Anterior cingulate cortex (tissue), 58 donors: ENCODE results near the gene PLA2G2C.
A peak's percentile ranks its signal among the peaks of the same experiment; 100 is the strongest.

ENCODE experiments used
- DNase-seq, 58 donors: peaks; one replicate each; lab custom pipeline; 2025; lab: John Stamatoyannopoulos, UW

The PLA2G2C gene

GRCh38 chr1:20164694-20165202 is 21.6 kb downstream of the PLA2G2C start:
- peak in 20 of 58 donors; percentile 4 to 61 (median 32) for DNase-seq

GRCh38 chr1:20160034-20160433 is 26.3 kb downstream of the PLA2G2C start:
- no peak for DNase-seq

- DNase-seq, result no peak
These were observed 27.8 kb downstream of the PLA2G2C start for GRCh38 chr1:20158358-20159070.

- DNase-seq, result no peak
These were observed 32.0 kb downstream of the PLA2G2C start for GRCh38 chr1:20154301-20154831.

GRCh38 chr1:20153000-20153418 is 33.3 kb downstream of the PLA2G2C start:
- DNase-seq, result peak in 53 of 58 donors; percentile 21 to 87 (median 62)

GRCh38 chr1:20152599-20152930 is 33.8 kb downstream of the PLA2G2C start:
- no peak for DNase-seq

GRCh38 chr1:20151906-20152598 is 34.3 kb downstream of the PLA2G2C start:
- peak in 56 of 58 donors; percentile 27 to 84 (median 69) for DNase-seq

GRCh38 chr1:20150969-20151368 is 35.3 kb downstream of the PLA2G2C start:
- no peak for DNase-seq

- no peak for DNase-seq
These were observed 36.0 kb downstream of the PLA2G2C start for GRCh38 chr1:20150326-20150705.

- DNase-seq, result no peak
These were observed 36.6 kb downstream of the PLA2G2C start for GRCh38 chr1:20149601-20150325.

GRCh38 chr1:20148571-20149500 is 37.5 kb downstream of the PLA2G2C start:
- no peak for DNase-seq

- DNase-seq, result no peak
These were observed 38.3 kb downstream of the PLA2G2C start for GRCh38 chr1:20147846-20148570.

- DNase-seq, result no peak
These were observed 42.4 kb downstream of the PLA2G2C start for GRCh38 chr1:20143734-20144565.

GRCh38 chr1:20143318-20143717 is 43.0 kb downstream of the PLA2G2C start:
- DNase-seq, result no peak

GRCh38 chr1:20142001-20142710 is 44.2 kb downstream of the PLA2G2C start:
- no peak for DNase-seq

- DNase-seq, result no peak
These were observed 44.9 kb downstream of the PLA2G2C start for GRCh38 chr1:20141466-20141865.

- DNase-seq, result no peak
These were observed 45.3 kb downstream of the PLA2G2C start for GRCh38 chr1:20141001-20141400.
